Esophagus muscularis mucosa (tissue), 4 donors: ENCODE measurements around the gene INKA1.

Source experiments
- EP300 ChIP-seq: sonication (generic); formaldehyde crosslinking; IDR thresholded peaks from one replicate; pipeline ENCODE4 v1.6.1; 2017; ENCODE audit warnings: antibody characterized with exemption
- POLR2A ChIP-seq: fragments of 450-650 bp; IDR thresholded peaks from one replicate; pipeline ENCODE4 v1.6.1; 2017; ENCODE audit warnings: antibody characterized with exemption, moderate library complexity, mild to moderate bottlenecking, low read depth
- POLR2AphosphoS5 ChIP-seq, 2 donors: sonication (generic); formaldehyde crosslinking; IDR thresholded peaks; one replicate each; pipeline ENCODE4 v1.6.1; 2017; ENCODE audit warnings: antibody characterized with exemption in 2 of 2
- TF ChIP-seq, protein P1 (sequence below), 3 experiments: fragments of 200-600 bp in 2 of 3; fragments of 450-650 bp in 1 of 3; sonication (generic) in 2 of 3; IDR thresholded peaks; one replicate each; pipeline ENCODE4 v1.5.1; 2017 to 2019; ENCODE audit warnings: antibody characterized with exemption in 3 of 3, mild to moderate bottlenecking in 2 of 3, moderate library complexity in 1 of 3

- no peak for TF ChIP-seq POLR2AphosphoS5 (IDR thresholded peaks at IDR 0.05)
- TF ChIP-seq, protein P1, sequence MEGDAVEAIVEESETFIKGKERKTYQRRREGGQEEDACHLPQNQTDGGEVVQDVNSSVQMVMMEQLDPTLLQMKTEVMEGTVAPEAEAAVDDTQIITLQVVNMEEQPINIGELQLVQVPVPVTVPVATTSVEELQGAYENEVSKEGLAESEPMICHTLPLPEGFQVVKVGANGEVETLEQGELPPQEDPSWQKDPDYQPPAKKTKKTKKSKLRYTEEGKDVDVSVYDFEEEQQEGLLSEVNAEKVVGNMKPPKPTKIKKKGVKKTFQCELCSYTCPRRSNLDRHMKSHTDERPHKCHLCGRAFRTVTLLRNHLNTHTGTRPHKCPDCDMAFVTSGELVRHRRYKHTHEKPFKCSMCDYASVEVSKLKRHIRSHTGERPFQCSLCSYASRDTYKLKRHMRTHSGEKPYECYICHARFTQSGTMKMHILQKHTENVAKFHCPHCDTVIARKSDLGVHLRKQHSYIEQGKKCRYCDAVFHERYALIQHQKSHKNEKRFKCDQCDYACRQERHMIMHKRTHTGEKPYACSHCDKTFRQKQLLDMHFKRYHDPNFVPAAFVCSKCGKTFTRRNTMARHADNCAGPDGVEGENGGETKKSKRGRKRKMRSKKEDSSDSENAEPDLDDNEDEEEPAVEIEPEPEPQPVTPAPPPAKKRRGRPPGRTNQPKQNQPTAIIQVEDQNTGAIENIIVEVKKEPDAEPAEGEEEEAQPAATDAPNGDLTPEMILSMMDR (IDR thresholded peaks at IDR 0.05) = no peak
- no peak for TF ChIP-seq POLR2A
- TF ChIP-seq EP300 = no peak
Observed at GRCh38 chr3:49771340-49771938, 31.6 kb upstream of the INKA1 start.
